Brain microvascular endothelial cell (primary cell): Measurements from ENCODE around the gene CA9.

Experiments
- DNase-seq: peaks from one replicate; pipeline ENCODE4 v3.0.0-alpha.2; 2020
- H3K27ac ChIP-seq: fragments of 250-450 bp; sonication (Bioruptor Pico); 2 replicates; pipeline ENCODE4 v1.5.1; 2020; ENCODE audit warnings: mild to moderate bottlenecking, moderate library complexity
- H3K27me3 ChIP-seq: fragments of 250-450 bp; sonication (Bioruptor Pico); replicated peaks from 2 replicates; pipeline ENCODE4 v1.5.1; 2020; ENCODE audit warnings: mild to moderate bottlenecking
- H3K36me3 ChIP-seq: fragments of 250-450 bp; sonication (Bioruptor Pico); replicated peaks from 2 replicates; pipeline ENCODE4 v1.5.1; 2020; ENCODE audit warnings: mild to moderate bottlenecking
- H3K4me3 ChIP-seq: 2 replicates; pipeline ENCODE4 v1.5.1; 2011; ENCODE audit warnings: low read depth, mild to moderate bottlenecking, control low read depth, low read length, moderate library complexity
- in situ Hi-C: cut with HindIII; loops from 2 replicates; pipeline ENCODE4 v1.10.0; 2017; ENCODE audit warnings: low sequenced_read_pairs, low pct_ligation_motif_present
- TF ChIP-seq, protein P1 (sequence below): IDR thresholded peaks from 2 replicates; pipeline ENCODE4 v1.5.1; 2011; ENCODE audit warnings: low read depth, mild to moderate bottlenecking, moderate library complexity, low read length, control low read depth, inconsistent platforms; ENCODE audit errors: missing control alignments

CA9 gene

GRCh38 chr9:35716230-35716629 is 42.5 kb downstream of the CA9 start:
- Histone ChIP-seq H3K27me3 (no peaks in the 10 kb centered on the region), H3K36me3 (peaks cover 100% of the 10 kb centered on the region), H3K4me3 (no peak overlapping the region), H3K27ac (no peak overlapping the region)
- TF ChIP-seq, protein P1, sequence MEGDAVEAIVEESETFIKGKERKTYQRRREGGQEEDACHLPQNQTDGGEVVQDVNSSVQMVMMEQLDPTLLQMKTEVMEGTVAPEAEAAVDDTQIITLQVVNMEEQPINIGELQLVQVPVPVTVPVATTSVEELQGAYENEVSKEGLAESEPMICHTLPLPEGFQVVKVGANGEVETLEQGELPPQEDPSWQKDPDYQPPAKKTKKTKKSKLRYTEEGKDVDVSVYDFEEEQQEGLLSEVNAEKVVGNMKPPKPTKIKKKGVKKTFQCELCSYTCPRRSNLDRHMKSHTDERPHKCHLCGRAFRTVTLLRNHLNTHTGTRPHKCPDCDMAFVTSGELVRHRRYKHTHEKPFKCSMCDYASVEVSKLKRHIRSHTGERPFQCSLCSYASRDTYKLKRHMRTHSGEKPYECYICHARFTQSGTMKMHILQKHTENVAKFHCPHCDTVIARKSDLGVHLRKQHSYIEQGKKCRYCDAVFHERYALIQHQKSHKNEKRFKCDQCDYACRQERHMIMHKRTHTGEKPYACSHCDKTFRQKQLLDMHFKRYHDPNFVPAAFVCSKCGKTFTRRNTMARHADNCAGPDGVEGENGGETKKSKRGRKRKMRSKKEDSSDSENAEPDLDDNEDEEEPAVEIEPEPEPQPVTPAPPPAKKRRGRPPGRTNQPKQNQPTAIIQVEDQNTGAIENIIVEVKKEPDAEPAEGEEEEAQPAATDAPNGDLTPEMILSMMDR, result no peak
- in situ Hi-C loops, result no loop called here
- no peak for DNase-seq

GRCh38 chr9:35717132-35717870 is 43.6 kb downstream of the CA9 start:
- in situ Hi-C loops, result no loop called here
- Histone ChIP-seq H3K27me3 (no peaks in the 10 kb centered on the region), H3K27ac (no peak overlapping the region), H3K4me3 (no peak overlapping the region), H3K36me3 (peaks cover 100% of the 10 kb centered on the region)
- DNase-seq, result no peak
- TF ChIP-seq, protein P1, result no peak

DNA sequence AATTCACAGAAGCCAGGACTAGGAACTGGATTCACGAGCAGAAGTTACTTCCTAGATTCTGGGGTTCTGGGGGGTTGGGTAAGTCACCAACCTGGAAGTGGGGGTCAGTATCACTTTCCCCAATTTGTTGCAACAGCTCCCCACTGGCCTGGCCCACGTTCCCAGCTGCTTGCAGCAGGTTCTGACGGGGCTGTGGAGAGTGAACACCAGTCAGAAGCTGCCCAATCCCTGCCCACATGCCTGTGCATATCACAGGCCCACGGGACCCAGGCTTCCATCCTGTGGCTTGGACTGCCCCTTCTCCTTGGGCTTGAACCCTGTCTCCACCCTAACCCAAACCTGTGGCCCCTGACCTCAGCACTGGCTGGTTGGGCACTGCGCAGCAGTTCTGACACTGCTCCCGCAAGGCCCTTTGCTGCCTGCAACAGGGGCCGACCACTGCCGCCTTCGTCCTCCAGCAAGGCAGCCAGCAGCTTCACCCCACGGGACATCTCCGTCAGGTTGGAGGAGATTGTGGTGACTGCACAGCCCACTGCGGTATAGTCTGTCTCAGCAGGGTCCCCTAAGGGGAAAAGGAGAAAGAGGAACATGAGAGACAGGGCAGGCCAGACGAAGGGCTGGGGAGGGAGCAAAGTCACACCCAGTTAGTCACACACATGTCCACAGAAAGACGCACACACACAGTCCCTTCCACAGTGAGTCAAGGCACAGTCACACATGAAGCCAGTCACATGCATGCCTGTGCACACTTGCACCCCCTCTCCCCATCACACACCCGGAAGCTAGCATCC is 45.2 kb downstream of the CA9 start:
- TF ChIP-seq, protein P1, result no peak
- peaks cover 100% of the 10 kb centered on the region for H3K36me3 ChIP-seq
- no peak for DNase-seq
- H3K27me3 ChIP-seq, result no peaks in the 10 kb centered on the region
- H3K27ac ChIP-seq, result no peak overlapping the region
- no peak overlapping the region for H3K4me3 ChIP-seq
- in situ Hi-C loops, result no loop called here

GRCh38 chr9:35719546-35719945 is 45.8 kb downstream of the CA9 start:
- in situ Hi-C loops, result no loop called here
- TF ChIP-seq, protein P1, result no peak
- Histone ChIP-seq H3K27ac (no peak overlapping the region), H3K27me3 (no peaks in the 10 kb centered on the region), H3K36me3 (peaks cover 100% of the 10 kb centered on the region), H3K4me3 (no peak overlapping the region)
- DNase-seq, result no peak

DNA sequence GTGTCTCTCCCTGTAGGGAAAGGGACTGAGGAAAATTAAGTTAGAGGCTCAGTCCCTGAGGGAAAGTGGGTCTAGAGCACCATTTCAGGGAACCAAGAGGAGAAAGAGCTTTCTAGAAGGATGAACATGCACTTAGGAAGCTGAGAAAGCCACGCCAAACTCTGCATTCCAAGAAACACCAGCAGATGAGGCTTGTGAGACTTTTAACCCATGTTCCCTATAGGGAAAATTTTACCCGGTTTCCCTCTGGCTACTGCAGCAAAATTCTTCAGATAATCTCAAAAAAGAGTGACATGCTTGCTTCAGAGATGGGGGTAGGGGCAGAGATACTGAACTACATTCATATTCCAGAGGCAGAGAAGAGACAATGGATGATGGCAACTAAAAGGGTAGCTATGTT is 49.7 kb downstream of the CA9 start:
- in situ Hi-C loops, result no loop called here
- H3K27me3 ChIP-seq, result no peaks in the 10 kb centered on the region
- H3K4me3 ChIP-seq, result no peak overlapping the region
- H3K27ac ChIP-seq, result no peak overlapping the region
- TF ChIP-seq, protein P1, result no peak
- DNase-seq, result no peak
- H3K36me3 ChIP-seq, result peaks cover 78% of the 10 kb centered on the region
